HG03432 (cell line): Measurements from ENCODE around the gene KIAA1143.

Experiments
- ATAC-seq: cut with Tn5 transposase; IDR thresholded peaks from one replicate; pipeline ENCODE4 v1.9.1; 2021; ENCODE audit warnings: mild to moderate bottlenecking, moderate library complexity; ENCODE audit not compliant: unreplicated experiment

Gene KIAA1143

DNA sequence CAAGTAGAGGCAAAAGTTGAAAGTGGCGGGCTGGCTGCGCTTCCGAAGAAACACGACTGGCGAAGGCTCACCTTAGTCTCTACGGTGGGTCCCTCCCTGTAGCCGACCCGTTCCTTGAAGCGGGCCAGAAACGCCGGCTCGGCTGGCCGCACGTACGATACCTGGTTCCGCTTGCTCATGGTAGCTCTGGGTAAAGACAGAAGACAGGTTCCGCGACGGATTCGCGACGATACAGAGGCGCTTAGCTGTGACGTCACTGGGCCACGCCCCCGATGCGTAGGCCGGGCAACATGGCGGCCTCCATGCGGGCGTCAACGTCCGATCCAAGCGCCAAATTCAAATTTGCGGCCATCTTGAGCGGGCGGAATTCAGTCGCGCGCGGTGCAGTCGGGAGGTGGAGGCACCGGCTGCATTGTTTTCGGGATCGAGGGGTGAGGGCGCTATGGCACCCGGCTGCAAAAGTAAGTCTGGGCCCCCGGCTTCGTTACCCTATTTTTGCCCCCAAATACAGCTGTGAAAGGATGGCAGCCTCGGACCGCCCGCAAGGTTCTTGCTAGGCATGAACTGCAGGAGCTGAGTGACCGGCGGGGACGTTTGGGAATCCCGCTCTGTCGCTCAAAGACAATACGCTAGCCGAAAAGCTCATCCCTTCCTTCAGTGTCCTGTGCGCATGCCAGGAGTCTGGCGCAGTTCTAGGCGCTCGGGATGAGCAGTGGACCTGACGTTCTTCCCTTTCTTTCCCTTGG, at the start of gene KIAA1143, which contains the start of gene KIF15:
TSS of gene KIAA1143 (minus strand) at position 196 of the 746 bp plus-strand sequence. CDS start at position 179, 17 bp downstream.
TSS of gene KIF15 (plus strand) at position 371 of the 746 bp plus-strand sequence. CDS start at position 443, 72 bp downstream.
- peak; percentile 92 for ATAC-seq

DNA sequence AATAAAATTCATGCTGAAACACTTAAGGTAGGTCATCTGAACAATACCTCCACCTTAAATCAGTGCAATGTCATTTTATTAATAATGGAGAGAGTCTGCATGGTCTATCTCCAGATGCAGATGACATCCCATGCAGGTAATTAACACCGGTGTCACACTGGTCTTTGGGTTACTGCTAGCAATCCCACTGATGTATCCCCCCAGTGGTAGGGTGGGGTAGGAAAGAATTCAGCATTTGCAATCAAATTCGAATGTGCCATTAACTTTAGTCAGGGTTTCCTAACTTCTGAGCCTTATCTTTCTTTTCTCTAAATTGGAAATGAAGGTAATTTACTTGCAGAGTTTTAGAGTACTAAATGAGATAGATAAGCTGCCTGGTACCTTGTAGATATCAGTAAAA, 44.5 kb upstream of the KIAA1143 start:
- ATAC-seq, result no peak

DNA sequence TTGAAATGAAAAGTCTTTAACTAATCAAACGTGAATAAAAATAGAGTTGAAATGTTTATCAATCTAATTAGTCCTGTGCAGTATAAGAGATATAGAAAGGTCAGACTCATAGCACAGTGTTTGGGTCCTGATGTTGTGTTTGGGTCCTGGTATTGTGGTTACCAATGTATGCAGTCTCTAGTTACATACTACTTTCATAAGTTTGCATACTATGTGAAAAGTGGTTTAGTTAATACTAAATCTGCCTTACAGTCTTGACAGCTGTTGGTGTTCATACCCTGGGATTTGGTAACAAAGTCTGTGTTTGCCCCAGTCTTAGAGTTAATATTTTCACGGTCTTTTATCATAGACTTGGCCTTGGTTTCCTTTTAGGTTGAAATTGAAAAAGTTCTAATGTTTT, 41.9 kb upstream of the KIAA1143 start:
- ATAC-seq, result no peak

DNA sequence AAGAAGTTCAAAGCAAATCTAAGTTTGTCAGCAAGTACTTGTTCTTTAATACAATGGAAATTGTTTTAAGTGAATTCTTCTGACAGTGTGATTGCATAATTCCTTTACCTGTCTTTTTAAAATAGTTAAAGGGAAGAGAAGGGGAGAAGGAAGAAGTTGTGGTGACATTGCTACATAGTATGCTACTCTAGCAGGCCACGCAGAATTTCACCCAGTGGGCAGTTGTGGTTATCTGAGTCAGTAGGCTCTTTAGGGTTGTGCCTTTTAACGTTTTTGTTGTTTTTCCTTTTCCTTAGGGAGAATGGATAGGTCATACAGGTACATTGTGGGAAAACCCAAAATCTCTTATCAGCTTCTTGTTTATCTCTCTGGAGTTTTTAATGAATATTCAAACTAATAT, 40.6 kb upstream of the KIAA1143 start:
- no peak for ATAC-seq

DNA sequence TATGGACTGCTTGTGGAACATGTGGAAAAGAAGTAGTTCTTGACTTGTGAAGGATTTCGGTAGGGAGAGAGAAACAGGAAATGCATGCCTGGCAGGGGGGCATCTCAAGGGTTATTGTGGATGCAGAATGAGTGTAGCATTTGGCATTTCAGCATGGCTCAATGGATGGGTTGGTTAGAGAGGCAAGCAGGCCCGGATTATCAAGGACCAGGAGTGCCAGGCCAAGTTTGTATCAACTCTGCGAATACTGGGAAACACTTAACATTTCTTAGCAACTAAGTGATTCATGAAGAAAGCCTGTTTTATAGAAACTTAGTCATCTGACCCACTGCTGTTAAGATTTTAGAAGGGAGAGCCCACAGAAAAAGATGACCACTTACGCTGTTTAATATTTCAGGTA, 33.8 kb upstream of the KIAA1143 start:
- ATAC-seq, result no peak

DNA sequence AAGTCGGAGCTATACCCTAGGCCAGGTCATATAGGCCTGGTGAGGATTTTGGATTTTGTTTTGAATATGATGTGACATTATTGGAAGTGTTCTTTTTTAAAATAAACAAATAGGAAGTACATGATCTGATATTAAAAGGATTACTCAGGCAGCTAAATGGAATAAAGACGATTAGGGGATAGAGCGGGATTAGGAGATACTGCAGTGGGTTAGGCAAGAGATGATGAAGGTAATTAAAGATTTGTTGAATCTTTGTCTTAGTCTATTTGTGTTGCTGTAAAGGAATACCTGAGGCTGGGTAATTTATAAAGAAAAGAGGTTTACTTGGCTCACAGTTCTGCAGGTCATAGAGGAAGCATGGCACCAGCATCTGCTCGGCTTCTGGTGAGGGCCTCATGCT, 21.5 kb upstream of the KIAA1143 start:
- no peak for ATAC-seq

DNA sequence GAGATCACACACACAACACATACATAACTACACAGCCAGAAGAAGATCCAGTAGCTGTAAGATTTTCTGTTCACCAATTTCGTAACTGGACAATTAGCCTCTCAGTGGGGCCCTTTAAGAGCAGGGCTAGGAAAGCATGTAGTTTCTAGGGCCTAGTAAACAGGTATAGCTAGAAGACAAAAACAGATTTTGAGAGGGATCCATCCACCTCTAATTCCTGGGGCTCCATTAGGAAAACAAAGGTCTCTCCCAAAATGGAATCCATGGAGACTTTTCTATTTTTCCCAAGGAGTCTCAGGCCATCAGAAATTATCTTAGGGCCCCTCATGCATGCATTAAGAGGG, 10.7 kb upstream of the KIAA1143 start:
- ATAC-seq, result no peak

DNA sequence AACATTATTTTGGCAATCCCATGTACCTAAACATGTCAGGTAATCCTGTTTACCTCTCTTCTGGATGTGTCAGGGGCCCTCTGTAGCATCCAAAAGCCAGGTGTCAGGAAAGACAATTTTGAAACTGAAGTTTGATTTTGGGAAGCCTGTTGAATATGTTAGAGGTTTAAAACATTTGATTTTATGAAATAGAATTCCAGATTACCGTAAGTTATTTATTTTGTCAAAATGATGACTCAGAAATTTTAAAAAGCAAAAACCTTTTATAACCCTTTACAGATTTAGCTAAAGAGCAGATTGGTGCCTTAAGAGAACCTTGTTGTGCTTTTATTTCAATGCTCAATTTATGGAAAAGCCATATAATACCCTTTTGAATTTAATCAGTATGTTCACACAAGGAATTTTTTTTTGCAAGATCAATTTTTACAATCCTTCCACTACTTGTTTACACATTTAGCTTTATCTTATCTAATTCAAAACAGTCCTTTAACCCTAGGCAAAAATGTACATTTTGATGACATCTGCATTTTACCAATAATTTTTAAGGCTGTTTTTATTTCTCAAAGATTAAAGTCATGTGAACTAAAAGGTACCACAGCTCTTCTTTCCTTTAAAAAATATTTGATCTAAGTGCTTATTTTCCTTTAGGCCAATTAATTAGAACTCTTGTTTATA, 10.1 kb upstream of the KIAA1143 start:
- ATAC-seq, result no peak

DNA sequence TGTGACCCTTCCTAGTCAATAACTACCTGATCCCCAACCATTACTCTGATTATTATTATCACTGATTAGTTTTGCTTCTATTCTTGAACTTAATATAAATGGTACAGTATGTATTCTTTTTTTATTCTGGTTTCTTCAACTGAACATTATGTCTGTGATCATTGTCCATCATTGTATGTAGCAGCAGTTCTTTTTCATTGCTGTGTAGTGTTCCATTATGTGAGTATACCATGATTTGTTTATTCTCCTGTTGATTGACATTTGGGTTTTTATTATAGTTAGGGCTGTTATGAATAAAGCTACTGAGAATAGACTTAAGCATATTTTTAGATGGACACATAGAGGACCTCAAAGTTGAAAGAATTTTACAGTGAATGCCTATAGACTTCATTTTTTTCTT, 2.8 kb upstream of the KIAA1143 start:
- no peak for ATAC-seq

DNA sequence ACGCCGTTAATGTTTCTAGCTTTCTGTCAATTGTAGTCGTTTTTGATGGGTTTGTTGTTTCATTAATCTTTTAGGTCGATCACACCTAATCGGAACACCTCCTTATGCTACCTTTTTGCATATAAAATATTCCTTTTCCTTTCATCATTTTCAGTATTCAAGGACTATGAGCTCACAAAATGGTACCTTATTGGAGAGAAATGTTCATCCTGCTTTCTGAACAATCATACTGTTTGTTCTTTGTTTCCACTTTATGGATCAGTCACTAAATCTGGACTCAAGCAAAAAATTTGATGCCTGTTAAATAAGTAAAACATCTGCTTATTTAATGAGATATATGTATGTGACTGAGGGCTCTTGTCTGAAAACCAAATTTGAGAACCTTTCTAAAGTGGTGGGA, 1.3 kb upstream of the KIAA1143 start:
- no peak for ATAC-seq

DNA sequence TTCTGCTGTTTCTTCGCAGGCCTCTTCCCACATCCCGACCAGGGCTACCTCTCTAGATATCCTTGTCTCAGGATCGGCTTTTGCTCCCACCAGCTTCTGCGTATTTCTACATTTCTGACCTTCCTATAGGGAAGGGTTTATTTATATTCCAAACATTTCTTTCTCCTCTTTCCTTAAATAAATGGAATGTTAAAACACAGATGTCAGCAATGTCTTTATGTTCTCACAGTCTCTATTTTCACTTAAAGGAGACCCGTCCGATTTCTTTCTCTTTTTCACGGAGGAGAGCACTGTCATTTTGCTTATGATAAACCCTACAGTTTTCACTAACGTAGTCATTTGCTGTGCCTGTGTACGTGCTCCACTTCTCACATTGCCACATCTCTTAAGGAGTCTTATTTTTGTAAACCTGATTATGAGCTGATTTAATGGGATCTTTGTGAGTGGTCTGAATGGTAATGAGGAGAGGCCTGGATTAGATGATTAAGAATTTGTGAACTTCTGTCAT, 805 bp upstream of the KIAA1143 start:
- no peak for ATAC-seq

DNA sequence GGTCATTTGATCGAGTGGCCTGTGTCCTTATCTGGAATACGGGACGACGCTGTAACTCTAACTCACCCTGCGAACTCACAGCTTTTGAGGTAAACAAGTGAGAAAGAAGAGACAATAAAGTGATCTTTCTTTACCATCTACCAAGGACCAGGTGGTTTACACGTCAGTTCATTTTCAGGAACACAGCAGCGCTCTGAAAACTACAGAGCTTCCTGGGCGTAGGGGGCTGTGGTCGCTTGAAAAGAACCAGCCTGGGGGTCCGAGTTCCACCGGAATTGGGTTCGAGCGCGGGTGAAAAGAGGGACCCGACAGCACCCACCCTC, 357 bp downstream of the KIAA1143 start:
- ATAC-seq, result peak; percentile 2

DNA sequence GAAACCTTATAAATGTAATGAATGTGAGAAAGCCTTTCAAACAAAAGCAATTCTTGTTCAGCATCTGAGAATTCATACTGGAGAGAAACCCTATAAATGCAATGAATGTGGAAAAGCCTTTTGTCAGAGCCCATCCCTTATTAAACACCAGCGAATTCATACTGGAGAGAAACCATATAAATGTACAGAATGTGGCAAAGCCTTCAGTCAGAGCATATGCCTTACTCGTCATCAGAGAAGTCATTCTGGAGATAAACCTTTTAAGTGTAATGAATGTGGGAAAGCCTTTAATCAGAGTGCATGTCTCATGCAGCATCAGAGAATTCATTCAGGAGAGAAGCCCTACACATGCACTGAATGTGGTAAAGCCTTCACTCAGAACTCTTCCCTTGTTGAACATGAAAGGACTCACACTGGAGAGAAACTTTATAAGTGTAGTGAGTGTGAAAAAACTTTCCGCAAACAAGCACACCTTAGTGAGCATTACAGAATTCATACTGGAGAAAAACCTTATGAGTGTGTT, 26.7 kb downstream of the KIAA1143 start:
- ATAC-seq, result no peak

DNA sequence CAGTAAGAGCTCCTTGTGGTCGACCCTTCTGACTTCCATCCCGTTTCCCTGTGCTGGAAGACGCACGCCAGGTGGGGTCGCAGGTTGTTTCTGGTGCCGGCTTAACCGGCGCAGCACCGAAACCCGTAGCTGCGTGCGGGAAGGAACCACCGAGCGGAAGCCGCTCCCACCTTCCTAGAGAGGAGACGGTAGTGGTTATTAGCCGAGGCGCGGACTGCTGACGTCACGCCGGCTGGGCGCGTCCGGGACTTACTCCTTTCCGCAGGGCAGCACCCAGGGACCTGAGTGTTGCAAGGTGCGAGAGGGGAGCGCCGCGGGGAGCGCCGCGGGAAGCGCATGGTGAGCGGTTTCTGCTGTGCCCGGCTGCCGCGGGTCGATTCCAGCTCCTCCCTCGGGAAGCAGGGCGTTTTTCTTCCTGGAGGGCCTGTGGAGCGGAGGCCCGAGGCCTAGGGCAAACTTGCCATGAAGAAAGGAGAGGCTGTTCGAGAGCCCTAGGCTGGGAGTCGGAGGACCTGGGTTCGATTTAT, 32.0 kb downstream of the KIAA1143 start, which contains the start of gene ZNF501:
TSS of gene ZNF501 (plus strand) at position 252 of the 527 bp plus-strand sequence. CDS start 4,787 bp downstream, outside the sequence.
- ATAC-seq, result peak; percentile 94

DNA sequence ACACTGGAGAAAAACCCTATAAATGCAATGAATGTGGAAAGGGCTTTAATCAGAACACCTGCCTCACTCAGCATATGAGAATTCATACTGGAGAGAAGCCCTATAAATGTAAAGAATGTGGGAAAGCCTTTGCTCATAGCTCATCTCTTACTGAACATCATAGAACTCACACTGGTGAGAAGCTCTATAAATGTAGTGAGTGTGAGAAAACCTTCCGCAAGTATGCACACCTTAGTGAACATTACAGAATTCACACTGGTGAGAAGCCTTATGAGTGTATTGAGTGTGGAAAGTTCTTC, 39.4 kb downstream of the KIAA1143 start:
- no peak for ATAC-seq

DNA sequence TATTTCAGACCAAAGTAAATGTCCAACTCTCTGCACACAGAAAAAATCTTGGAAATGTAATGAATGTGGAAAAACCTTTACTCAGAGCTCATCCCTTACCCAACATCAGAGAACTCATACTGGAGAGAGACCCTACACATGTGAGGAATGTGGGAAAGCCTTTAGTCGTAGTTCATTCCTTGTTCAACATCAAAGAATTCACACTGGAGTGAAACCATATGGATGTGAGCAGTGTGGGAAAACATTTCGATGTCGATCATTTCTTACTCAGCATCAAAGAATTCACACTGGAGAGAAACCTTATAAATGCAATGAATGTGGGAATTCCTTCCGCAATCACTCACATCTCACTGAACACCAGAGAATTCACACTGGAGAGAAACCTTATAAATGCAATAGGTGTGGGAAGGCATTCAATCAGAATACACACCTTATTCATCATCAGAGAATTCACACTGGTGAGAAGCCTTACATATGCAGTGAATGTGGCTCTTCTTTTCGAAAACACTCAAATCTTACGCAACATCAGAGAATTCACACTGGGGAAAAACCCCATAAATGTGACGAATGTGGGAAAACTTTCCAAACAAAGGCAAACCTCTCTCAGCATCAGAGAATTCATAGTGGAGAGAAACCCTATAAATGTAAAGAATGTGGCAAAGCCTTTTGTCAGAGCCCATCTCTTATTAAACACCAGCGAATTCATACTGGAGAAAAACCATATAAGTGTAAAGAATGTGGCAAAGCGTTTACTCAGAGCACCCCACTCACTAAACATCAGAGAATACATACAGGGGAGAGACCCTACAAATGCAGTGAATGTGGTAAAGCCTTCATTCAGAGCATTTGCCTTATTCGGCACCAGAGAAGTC, 40.0 kb downstream of the KIAA1143 start:
- ATAC-seq, result no peak

DNA sequence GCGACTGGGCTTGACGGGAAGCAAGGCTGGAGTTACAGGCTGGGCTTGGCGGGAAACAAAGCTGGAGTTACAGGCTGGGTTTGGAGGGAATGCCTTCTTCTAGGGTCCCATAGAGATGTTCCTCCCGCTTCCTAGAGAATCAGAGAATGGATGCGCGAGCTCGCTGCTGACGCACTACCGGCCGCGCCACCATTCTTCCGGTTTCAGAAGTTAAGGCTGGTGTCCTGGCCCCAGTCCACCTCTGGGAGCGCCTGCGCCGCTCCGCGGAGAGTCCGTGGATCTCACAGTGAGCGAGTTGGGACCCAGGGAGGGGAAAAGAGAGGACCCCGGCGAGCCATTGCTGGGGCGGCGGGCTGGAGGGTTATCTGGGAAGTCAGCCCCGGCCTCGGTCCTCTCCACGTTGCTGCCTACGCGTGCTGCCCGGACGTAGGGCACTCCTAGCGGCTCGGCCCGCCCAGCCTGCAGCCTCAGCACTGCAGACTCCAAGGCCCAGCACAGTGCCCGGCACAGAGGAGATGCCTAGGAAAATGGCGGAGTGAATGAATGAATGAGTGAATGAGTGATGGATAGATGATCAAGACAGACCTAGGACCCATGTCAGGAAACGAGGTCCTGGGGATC, 48.9 kb downstream of the KIAA1143 start, which contains the start of gene ZNF502:
TSS of gene ZNF502 (plus strand) at position 206 of the 621 bp plus-strand sequence. CDS start 7,602 bp downstream, outside the sequence.
- no peak for ATAC-seq
